Liver (tissue), 9 donors: Measurements from ENCODE around the gene ODAM. TPM values are rescaled to one million over a fixed set of nuclear protein-coding genes. Genes with fewer than 3 reads are reported as not detected.
"Not testable (repeated sequence)": the region's sequence is repeated elsewhere in the genome, so short reads cannot be mapped to it uniquely, and the experiment has no call there.

Experiments used
- DNase-seq: peaks from one replicate; pipeline ENCODE4 v3.0.0-alpha.2; 2017; ENCODE audit warnings: low spot score
- H3K27ac ChIP-seq, 2 donors: one replicate each; pipeline ENCODE4 v1.7.0; 2013; ENCODE audit warnings: inconsistent platforms in 2 of 2, low read length in 2 of 2, control low read depth in 1 of 2, low read depth in 1 of 2, mild to moderate bottlenecking in 1 of 2
- H3K27me3 ChIP-seq, 4 donors: one replicate each; pipeline versions ENCODE4 v1.6.1 to v1.7.0; 2013; ENCODE audit warnings: low read length in 3 of 4, inconsistent platforms in 1 of 4, mild to moderate bottlenecking in 1 of 4, moderate library complexity in 1 of 4; ENCODE audit not compliant: control insufficient read depth in 4 of 4, insufficient read depth in 4 of 4
- H3K36me3 ChIP-seq, 4 donors: one replicate each; pipeline versions ENCODE4 v1.6.1 to v1.7.0; 2013; ENCODE audit warnings: low read length in 3 of 4, mild to moderate bottlenecking in 3 of 4, low read depth in 1 of 4, moderate library complexity in 1 of 4; ENCODE audit not compliant: control insufficient read depth in 4 of 4, insufficient read depth in 3 of 4
- H3K4me1 ChIP-seq, 4 donors: one replicate each; pipeline versions ENCODE4 v1.6.1 to v1.7.0; 2013; ENCODE audit warnings: low read length in 3 of 4, mild to moderate bottlenecking in 3 of 4, moderate library complexity in 1 of 4; ENCODE audit not compliant: control insufficient read depth in 4 of 4, insufficient read depth in 4 of 4
- H3K4me3 ChIP-seq, 3 donors: one replicate each; pipeline versions ENCODE4 v1.6.1 to v1.7.0; 2013; ENCODE audit warnings: low read length in 3 of 3, control low read depth in 1 of 3, low read depth in 1 of 3, mild to moderate bottlenecking in 1 of 3
- H3K9ac ChIP-seq, 2 donors: one replicate each; pipeline ENCODE4 v1.7.0; 2013; ENCODE audit warnings: low read length in 2 of 2, mild to moderate bottlenecking in 2 of 2, moderate library complexity in 2 of 2, control low read depth in 1 of 2, low read depth in 1 of 2
- H3K9me3 ChIP-seq, 4 donors: one replicate each; pipeline versions ENCODE4 v1.6.1 to v1.7.0; 2013; ENCODE audit warnings: low read length in 3 of 4; ENCODE audit not compliant: control insufficient read depth in 4 of 4
- EGR1 ChIP-seq, 2 donors: IDR thresholded peaks; 2 replicates each; pipeline ENCODE4 v1.6.1; 2016 to 2018; ENCODE audit warnings: antibody characterized with exemption in 2 of 2, low read depth in 2 of 2
- FOXA1 ChIP-seq: IDR thresholded peaks from 2 replicates; pipeline ENCODE4 v1.6.1; 2016; ENCODE audit warnings: antibody characterized with exemption
- FOXA2 ChIP-seq: IDR thresholded peaks from 2 replicates; pipeline ENCODE4 v1.6.1; 2016; ENCODE audit warnings: antibody characterized with exemption
- GABPA ChIP-seq, 2 donors: IDR thresholded peaks in 1 of 2; conservative IDR thresholded peaks in 1 of 2; 2 replicates each; pipeline ENCODE4 v1.6.1; 2016; ENCODE audit warnings: antibody characterized with exemption in 2 of 2, mild to moderate bottlenecking in 1 of 2, moderate library complexity in 1 of 2
- HNF4A ChIP-seq, 2 donors: conservative IDR thresholded peaks; 2 replicates each; pipeline ENCODE4 v1.6.1; 2016; ENCODE audit warnings: antibody characterized with exemption in 2 of 2, mild to moderate bottlenecking in 2 of 2
- HNF4G ChIP-seq: IDR thresholded peaks from 2 replicates; pipeline ENCODE4 v1.6.1; 2016; ENCODE audit warnings: antibody characterized with exemption
- JUND ChIP-seq, 2 donors: IDR thresholded peaks; 2 replicates each; pipeline ENCODE4 v1.6.1; 2016; ENCODE audit warnings: antibody characterized with exemption in 2 of 2
- NR2F2 ChIP-seq: IDR thresholded peaks from 2 replicates; pipeline ENCODE4 v1.6.1; 2016; ENCODE audit warnings: antibody characterized with exemption
- RAD21 ChIP-seq, 2 donors: IDR thresholded peaks; 2 replicates each; pipeline ENCODE4 v1.6.1; 2016; ENCODE audit warnings: antibody characterized with exemption in 2 of 2, mild to moderate bottlenecking in 2 of 2
- RXRA ChIP-seq, 2 donors: IDR thresholded peaks; 2 replicates each; pipeline ENCODE4 v1.6.1; 2017 to 2018; ENCODE audit warnings: antibody characterized with exemption in 2 of 2, mild to moderate bottlenecking in 1 of 2
- SP1 ChIP-seq: IDR thresholded peaks from 2 replicates; pipeline ENCODE4 v1.6.1; 2018; ENCODE audit warnings: antibody characterized with exemption, mild to moderate bottlenecking
- TAF1 ChIP-seq: conservative IDR thresholded peaks from 2 replicates; pipeline ENCODE4 v1.6.1; 2016; ENCODE audit warnings: antibody characterized with exemption, mild to moderate bottlenecking
- YY1 ChIP-seq: IDR thresholded peaks from 2 replicates; pipeline ENCODE4 v1.6.1; 2016; ENCODE audit warnings: antibody characterized with exemption, mild to moderate bottlenecking
- WGBS: extraction: QIAGEN DNeasy Blood & Tissue Kit; methylation state at CpG from one replicate; pipeline ENCODE4 v1.1.7; 2013; 5-methylcytosine and 5-hydroxymethylcytosine counted together
- polyA plus RNA-seq, 2 donors: library from polyadenylated mRNA; stranded (reverse) in 1 of 2; unstranded in 1 of 2; fragments of 200-250 nt in 1 of 2; fragments of >200 nt in 1 of 2; fragmentation: Nextera tagmentation in 1 of 2; extraction: Ambion mirVana in 1 of 2; gene quantifications; one replicate each; pipeline versions ENCODE4 v1.2.1 to v1.2.3, GENCODE V29; 2013 to 2015
- total RNA-seq, 2 donors: library from RNA; depleted of rRNA; stranded (reverse); fragments of >200 nt; gene quantifications; one replicate each; pipeline ENCODE4 v1.2.3, GENCODE V29; 2014
- TF ChIP-seq, protein P1 (sequence below): IDR thresholded peaks from 2 replicates; pipeline ENCODE4 v1.6.1; 2016; ENCODE audit warnings: antibody characterized with exemption
- TF ChIP-seq, protein P2 (sequence below): IDR thresholded peaks from 2 replicates; pipeline ENCODE4 v1.6.1; 2016; ENCODE audit warnings: antibody characterized with exemption
- TF ChIP-seq, protein P3 (sequence below): fragments of 150-350 bp; IDR thresholded peaks from 2 replicates; pipeline ENCODE4 v1.5.1; 2017; ENCODE audit warnings: improper control_type of control experiment, low read depth, low read length; ENCODE audit not compliant: missing input control
- TF ChIP-seq, protein P4 (sequence below): IDR thresholded peaks from 2 replicates; pipeline ENCODE4 v1.6.1; 2016; ENCODE audit warnings: antibody characterized with exemption, mild to moderate bottlenecking
- TF ChIP-seq, protein P5 (sequence below): IDR thresholded peaks from 2 replicates; pipeline ENCODE4 v1.6.1; 2016; ENCODE audit warnings: antibody characterized with exemption
- donor health status: healthy.
- donor health status: healthy.
- donor health status: healthy.
- donor health status: healthy.
- donor health status: healthy.

The ODAM gene
- total and polyA plus RNA-seq, 4 donors = 0.25 to 0.28 TPM; not detected in 2

DNA sequence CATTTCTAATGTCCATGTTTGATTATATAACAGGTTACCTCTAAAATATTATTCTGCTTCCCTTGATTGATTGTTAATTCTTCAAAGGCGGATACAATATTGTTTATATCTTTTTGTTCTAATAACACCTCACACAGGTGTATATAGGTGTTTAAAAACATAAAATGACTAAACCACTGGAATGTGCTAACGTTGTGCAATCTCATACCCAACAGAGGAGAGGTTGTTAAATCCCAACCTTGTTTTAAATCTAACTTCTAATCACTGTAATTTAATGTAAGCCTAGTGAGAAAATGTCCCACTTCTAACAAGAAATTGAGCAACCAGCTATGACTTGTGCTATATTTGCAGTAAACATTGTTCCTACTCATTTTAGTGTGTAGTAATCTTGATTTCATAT, 1.3 kb downstream of the ODAM start (continued):
- TF ChIP-seq, protein P1, sequence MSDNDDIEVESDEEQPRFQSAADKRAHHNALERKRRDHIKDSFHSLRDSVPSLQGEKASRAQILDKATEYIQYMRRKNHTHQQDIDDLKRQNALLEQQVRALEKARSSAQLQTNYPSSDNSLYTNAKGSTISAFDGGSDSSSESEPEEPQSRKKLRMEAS = no peak
- no peak for TF ChIP-seq JUND (IDR thresholded peaks at IDR 0.05)
- no peak for TF ChIP-seq NR2F2
- no peak for TF ChIP-seq YY1
- TF ChIP-seq SP1 = no peak

DNA sequence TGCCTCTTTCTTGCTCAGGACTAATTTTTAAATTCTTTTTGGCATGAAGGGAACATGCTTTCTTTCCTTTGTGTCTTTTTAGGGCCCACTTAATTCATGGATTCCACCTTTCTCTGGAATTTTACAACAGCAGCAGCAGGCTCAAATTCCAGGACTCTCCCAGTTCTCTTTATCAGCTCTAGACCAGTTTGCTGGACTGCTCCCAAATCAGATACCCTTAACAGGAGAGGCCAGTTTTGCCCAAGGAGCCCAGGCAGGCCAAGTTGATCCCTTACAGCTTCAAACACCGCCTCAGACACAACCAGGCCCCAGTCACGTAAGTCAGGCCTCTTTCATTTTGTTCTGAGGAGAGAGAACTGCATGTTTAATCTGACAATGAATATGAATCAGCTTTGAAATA, 2.3 kb downstream of the ODAM start:
- WGBS = 77% methylated on average over 2 of the region's 2 CpGs
- Histone ChIP-seq H3K27ac (no peak overlapping the region), H3K27me3 (no peaks in the 10 kb centered on the region), H3K9me3 (no peaks in the 10 kb centered on the region), H3K9ac (no peak overlapping the region), H3K4me1 (peaks cover 0 to 1% (median 0%) of the 10 kb centered on the region in 4 donors), H3K36me3 (no peaks in the 10 kb centered on the region), H3K4me3 (no peak overlapping the region)
- TF ChIP-seq, protein P1 = no peak
- TF ChIP-seq, protein P2, sequence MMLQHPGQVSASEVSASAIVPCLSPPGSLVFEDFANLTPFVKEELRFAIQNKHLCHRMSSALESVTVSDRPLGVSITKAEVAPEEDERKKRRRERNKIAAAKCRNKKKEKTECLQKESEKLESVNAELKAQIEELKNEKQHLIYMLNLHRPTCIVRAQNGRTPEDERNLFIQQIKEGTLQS = no peak
- TF ChIP-seq FOXA1 (no peak), HNF4A (conservative IDR thresholded peaks at IDR 0.05) (no peak)
- DNase-seq = no peak

DNA sequence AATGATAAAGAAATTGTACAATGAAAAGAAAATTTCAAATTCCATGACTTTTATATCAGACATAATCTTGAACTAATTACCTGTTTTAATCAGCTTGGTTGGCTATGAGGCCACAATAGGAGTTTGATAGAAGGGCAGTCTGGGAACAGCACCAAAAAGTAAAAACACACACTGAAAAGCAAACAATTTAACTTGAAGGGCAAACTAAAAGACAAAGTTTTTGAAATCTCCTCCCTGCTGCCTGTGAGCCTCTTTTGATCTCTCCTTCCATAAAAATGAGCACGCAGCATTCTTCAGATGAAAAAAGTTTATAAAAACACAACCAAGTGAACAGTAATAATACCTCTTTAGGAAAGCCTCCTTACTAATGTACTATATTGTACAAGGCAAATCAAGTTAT, 8.1 kb downstream of the ODAM start:
- H3K36me3 ChIP-seq = no peaks in the 10 kb centered on the region
- 28% methylated on average over 1 of the region's 1 CpG for WGBS
- H3K4me1 ChIP-seq = peaks cover 0 to 3% (median under 1%) of the 10 kb centered on the region in 4 donors
- no peak overlapping the region for H3K27ac ChIP-seq
- no peak overlapping the region for H3K9ac ChIP-seq
- no peaks in the 10 kb centered on the region for H3K9me3 ChIP-seq
- H3K27me3 ChIP-seq = no peaks in the 10 kb centered on the region
- DNase-seq = no peak
- TF ChIP-seq GABPA (IDR thresholded peaks at IDR 0.05 in 1 of 2, conservative IDR thresholded peaks at IDR 0.05 in 1 of 2) (no peak), JUND (IDR thresholded peaks at IDR 0.05) (no peak), RAD21 (IDR thresholded peaks at IDR 0.05) (peak in 1 of 2 donors; percentile 14), NR2F2 (no peak), HNF4A (conservative IDR thresholded peaks at IDR 0.05) (peak in 1 of 2 donors; percentile 22), SP1 (no peak), YY1 (no peak), TAF1 (no peak), RXRA (IDR thresholded peaks at IDR 0.05) (no peak), HNF4G (no peak), FOXA2 (no peak), EGR1 (IDR thresholded peaks at IDR 0.05; ENCODE audit: low read depth in 2 of 2) (no peak)
- TF ChIP-seq, protein P3, sequence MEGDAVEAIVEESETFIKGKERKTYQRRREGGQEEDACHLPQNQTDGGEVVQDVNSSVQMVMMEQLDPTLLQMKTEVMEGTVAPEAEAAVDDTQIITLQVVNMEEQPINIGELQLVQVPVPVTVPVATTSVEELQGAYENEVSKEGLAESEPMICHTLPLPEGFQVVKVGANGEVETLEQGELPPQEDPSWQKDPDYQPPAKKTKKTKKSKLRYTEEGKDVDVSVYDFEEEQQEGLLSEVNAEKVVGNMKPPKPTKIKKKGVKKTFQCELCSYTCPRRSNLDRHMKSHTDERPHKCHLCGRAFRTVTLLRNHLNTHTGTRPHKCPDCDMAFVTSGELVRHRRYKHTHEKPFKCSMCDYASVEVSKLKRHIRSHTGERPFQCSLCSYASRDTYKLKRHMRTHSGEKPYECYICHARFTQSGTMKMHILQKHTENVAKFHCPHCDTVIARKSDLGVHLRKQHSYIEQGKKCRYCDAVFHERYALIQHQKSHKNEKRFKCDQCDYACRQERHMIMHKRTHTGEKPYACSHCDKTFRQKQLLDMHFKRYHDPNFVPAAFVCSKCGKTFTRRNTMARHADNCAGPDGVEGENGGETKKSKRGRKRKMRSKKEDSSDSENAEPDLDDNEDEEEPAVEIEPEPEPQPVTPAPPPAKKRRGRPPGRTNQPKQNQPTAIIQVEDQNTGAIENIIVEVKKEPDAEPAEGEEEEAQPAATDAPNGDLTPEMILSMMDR = no peak
- TF ChIP-seq, protein P1 = no peak
- TF ChIP-seq, protein P4, sequence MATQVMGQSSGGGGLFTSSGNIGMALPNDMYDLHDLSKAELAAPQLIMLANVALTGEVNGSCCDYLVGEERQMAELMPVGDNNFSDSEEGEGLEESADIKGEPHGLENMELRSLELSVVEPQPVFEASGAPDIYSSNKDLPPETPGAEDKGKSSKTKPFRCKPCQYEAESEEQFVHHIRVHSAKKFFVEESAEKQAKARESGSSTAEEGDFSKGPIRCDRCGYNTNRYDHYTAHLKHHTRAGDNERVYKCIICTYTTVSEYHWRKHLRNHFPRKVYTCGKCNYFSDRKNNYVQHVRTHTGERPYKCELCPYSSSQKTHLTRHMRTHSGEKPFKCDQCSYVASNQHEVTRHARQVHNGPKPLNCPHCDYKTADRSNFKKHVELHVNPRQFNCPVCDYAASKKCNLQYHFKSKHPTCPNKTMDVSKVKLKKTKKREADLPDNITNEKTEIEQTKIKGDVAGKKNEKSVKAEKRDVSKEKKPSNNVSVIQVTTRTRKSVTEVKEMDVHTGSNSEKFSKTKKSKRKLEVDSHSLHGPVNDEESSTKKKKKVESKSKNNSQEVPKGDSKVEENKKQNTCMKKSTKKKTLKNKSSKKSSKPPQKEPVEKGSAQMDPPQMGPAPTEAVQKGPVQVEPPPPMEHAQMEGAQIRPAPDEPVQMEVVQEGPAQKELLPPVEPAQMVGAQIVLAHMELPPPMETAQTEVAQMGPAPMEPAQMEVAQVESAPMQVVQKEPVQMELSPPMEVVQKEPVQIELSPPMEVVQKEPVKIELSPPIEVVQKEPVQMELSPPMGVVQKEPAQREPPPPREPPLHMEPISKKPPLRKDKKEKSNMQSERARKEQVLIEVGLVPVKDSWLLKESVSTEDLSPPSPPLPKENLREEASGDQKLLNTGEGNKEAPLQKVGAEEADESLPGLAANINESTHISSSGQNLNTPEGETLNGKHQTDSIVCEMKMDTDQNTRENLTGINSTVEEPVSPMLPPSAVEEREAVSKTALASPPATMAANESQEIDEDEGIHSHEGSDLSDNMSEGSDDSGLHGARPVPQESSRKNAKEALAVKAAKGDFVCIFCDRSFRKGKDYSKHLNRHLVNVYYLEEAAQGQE = no peak
- TF ChIP-seq, protein P2 = no peak
- TF ChIP-seq, protein P5, sequence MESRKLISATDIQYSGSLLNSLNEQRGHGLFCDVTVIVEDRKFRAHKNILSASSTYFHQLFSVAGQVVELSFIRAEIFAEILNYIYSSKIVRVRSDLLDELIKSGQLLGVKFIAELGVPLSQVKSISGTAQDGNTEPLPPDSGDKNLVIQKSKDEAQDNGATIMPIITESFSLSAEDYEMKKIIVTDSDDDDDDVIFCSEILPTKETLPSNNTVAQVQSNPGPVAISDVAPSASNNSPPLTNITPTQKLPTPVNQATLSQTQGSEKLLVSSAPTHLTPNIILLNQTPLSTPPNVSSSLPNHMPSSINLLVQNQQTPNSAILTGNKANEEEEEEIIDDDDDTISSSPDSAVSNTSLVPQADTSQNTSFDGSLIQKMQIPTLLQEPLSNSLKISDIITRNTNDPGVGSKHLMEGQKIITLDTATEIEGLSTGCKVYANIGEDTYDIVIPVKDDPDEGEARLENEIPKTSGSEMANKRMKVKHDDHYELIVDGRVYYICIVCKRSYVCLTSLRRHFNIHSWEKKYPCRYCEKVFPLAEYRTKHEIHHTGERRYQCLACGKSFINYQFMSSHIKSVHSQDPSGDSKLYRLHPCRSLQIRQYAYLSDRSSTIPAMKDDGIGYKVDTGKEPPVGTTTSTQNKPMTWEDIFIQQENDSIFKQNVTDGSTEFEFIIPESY = no peak
- no peak overlapping the region for H3K4me3 ChIP-seq

DNA sequence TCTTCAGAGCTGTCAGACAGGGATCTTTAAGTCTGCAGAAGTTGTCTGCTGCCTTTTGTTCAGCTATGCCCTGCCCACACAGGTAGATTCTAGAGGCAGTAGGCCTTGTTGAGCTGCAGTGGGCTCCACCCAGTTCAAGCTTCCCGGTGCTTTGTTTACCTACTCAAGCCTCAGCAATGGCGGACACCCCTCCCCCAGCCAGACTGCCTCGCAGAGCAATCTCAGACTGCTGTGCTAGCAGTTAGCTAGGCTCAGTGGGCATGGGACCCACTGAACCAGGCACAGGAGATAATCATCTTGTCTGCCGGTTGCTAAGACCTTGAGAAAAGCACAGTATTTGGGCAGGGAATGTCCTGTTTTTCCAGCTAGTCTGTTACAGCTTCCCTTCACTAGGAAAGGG, 17.2 kb downstream of the ODAM start:
- H3K4me3 ChIP-seq, H3K9ac ChIP-seq, H3K4me1 ChIP-seq, H3K36me3 ChIP-seq, H3K27me3 ChIP-seq, H3K27ac ChIP-seq, DNase-seq, H3K9me3 ChIP-seq: not testable (repeated sequence)
- WGBS = 81% methylated on average over 4 of the region's 4 CpGs
